HCT116 (cell line): Measurements from ENCODE around the gene NPAS4. TPM values are rescaled to one million over a fixed set of nuclear protein-coding genes. Genes with fewer than 3 reads are reported as not detected.

Experiments
- ATAC-seq: fragments of 200-7000 bp; cut with Tn5 transposase; 2 replicates; pipeline ENCODE4 v1.9.1; 2020; ENCODE audit warnings: mild to moderate bottlenecking, moderate library complexity
- BruUV-seq: library from RNA; stranded (reverse); fragments of 400-500 nt; replicated peaks from 2 replicates; lab custom pipeline; 2021; lab: Mats Ljungman, UMichigan
- CTCF ChIA-PET: fragments of 300-600 bp; sonication (Branson Sonifier 250); formaldehyde crosslinking; loops from one replicate; lab custom pipeline; 2021; ENCODE audit warnings: antibody characterized with exemption; lab: Charles Lee
- POLR2A ChIA-PET: fragments of 300-600, 350-600 bp; sonication (Branson Sonifier 250); formaldehyde crosslinking; loops from one replicate; lab custom pipeline; 2021; ENCODE audit warnings: antibody characterized with exemption; lab: Charles Lee
- RAD21 ChIA-PET, 2 experiments: fragments of 300-600 bp; sonication (Branson Sonifier 250); formaldehyde crosslinking; loops; one replicate each; lab custom pipeline; 2023; ENCODE audit warnings: low total read pairs in 2 of 2; ENCODE audit not compliant: uncharacterized antibody in 2 of 2, unreplicated experiment in 2 of 2, low non-redundant PET in 1 of 2; lab: Charles Lee
- DNase-seq: peaks from one replicate; pipeline ENCODE4 v3.0.0-alpha.2; 2010; ENCODE audit warnings: low read depth, low spot score
- H2AFZ ChIP-seq: fragments of 200-600 bp; shearing (Covaris generic), sonication (generic); 2 replicates; pipeline ENCODE4 v1.6.1; 2017; ENCODE audit warnings: low read depth, mixed run types, mixed read lengths, antibody characterized with exemption, low read length; ENCODE audit not compliant: poor library complexity, severe bottlenecking
- H3K27ac ChIP-seq: 2 replicates; pipeline ENCODE4 v1.5.1; 2012; ENCODE audit warnings: low read depth, low read length
- H3K27me3 ChIP-seq: fragments of 200-600 bp; sonication (generic); 2 replicates; pipeline ENCODE4 v1.6.1; 2016; ENCODE audit warnings: mixed run types, low read length, mixed read lengths; ENCODE audit not compliant: insufficient read depth
- H3K36me3 ChIP-seq, 2 experiments: fragments of 200-500 bp in 1 of 2; fragments of 200-600 bp in 1 of 2; sonication (Bioruptor generic) in 1 of 2; sonication (generic) in 1 of 2; 2 replicates each; pipeline versions ENCODE4 v1.5.1 to v1.6.1; 2014 to 2016; ENCODE audit warnings: low read length in 2 of 2, inconsistent platforms in 1 of 2, mixed read lengths in 1 of 2, mixed run types in 1 of 2; ENCODE audit not compliant: insufficient read depth in 2 of 2, control insufficient read depth in 1 of 2
- H3K4me1 ChIP-seq, 2 experiments: fragments of 200-600 bp in 1 of 2; sonication (generic) in 1 of 2; 2 replicates each; pipeline versions ENCODE4 v1.5.1 to v1.6.1; 2012 to 2017; ENCODE audit warnings: low read length in 2 of 2, inconsistent platforms in 1 of 2, mild to moderate bottlenecking in 1 of 2, mixed read lengths in 1 of 2, mixed run types in 1 of 2, moderate library complexity in 1 of 2; ENCODE audit not compliant: insufficient read depth in 2 of 2, control insufficient read depth in 1 of 2
- H3K4me2 ChIP-seq: fragments of 200-600 bp; sonication (generic); 2 replicates; pipeline ENCODE4 v1.6.1; 2017; ENCODE audit warnings: mixed run types, low read length, mixed read lengths
- H3K4me3 ChIP-seq, 2 experiments: fragments of 200-600 bp in 1 of 2; sonication (generic) in 1 of 2; replicated peaks in 1 of 2; 2 replicates each; pipeline ENCODE4 v1.5.1; 2011 to 2016; ENCODE audit warnings: low read length in 2 of 2, control low read depth in 1 of 2, low read depth in 1 of 2, mild to moderate bottlenecking in 1 of 2, mixed read lengths in 1 of 2, mixed run types in 1 of 2
- H3K79me2 ChIP-seq: fragments of 200-600 bp; sonication (generic); 2 replicates; pipeline ENCODE4 v1.6.1; 2017; ENCODE audit warnings: mild to moderate bottlenecking, mixed run types, low read length, moderate library complexity, mixed read lengths; ENCODE audit not compliant: insufficient read depth
- H3K9ac ChIP-seq: fragments of 200-600 bp; sonication (generic); 2 replicates; pipeline ENCODE4 v1.6.1; 2016; ENCODE audit warnings: low read length, mixed read lengths
- H3K9me2 ChIP-seq: fragments of 200-600 bp; sonication (generic), shearing (Covaris generic); 2 replicates; pipeline ENCODE4 v1.6.1; 2017; ENCODE audit warnings: mixed run types, mild to moderate bottlenecking, moderate library complexity; ENCODE audit not compliant: insufficient read depth
- H3K9me3 ChIP-seq, 2 experiments: fragments of 200-500 bp in 1 of 2; fragments of 200-600 bp in 1 of 2; sonication (Bioruptor generic) in 1 of 2; sonication (generic) in 1 of 2; 2 replicates each; pipeline ENCODE4 v1.6.1; 2014 to 2017; ENCODE audit warnings: low read length in 2 of 2, mixed read lengths in 2 of 2, inconsistent platforms in 1 of 2, low read depth in 1 of 2, mild to moderate bottlenecking in 1 of 2, mixed run types in 1 of 2, moderate library complexity in 1 of 2; ENCODE audit not compliant: control insufficient read depth in 1 of 2, insufficient read depth in 1 of 2
- H4K20me1 ChIP-seq: fragments of 200-600 bp; sonication (generic), shearing (Covaris generic); 2 replicates; pipeline ENCODE4 v1.6.1; 2017; ENCODE audit warnings: mixed run types, mild to moderate bottlenecking, moderate library complexity; ENCODE audit not compliant: insufficient read depth
- EGR1 ChIP-seq: IDR thresholded peaks from 2 replicates; pipeline ENCODE4 v1.6.1; 2012; ENCODE audit warnings: low read depth
- ELF1 ChIP-seq: IDR thresholded peaks from 2 replicates; pipeline ENCODE4 v1.6.1; 2012; ENCODE audit warnings: low read depth, borderline replicate concordance
- EZH2 ChIP-seq: fragments of 200-600 bp; sonication (generic); IDR thresholded peaks from 2 replicates; pipeline ENCODE4 v1.6.1; 2017; ENCODE audit warnings: antibody characterized with exemption, mixed run types
- EZH2phosphoT487 ChIP-seq: fragments of 200-600 bp; IDR thresholded peaks from 2 replicates; pipeline ENCODE4 v1.6.1; 2018; ENCODE audit warnings: antibody characterized with exemption, borderline replicate concordance
- FOSL1 ChIP-seq: IDR thresholded peaks from 2 replicates; pipeline ENCODE4 v1.6.1; 2012; ENCODE audit warnings: low read depth
- RAD21 ChIP-seq: IDR thresholded peaks from 2 replicates; pipeline ENCODE4 v1.6.1; 2012; ENCODE audit warnings: low read depth, mild to moderate bottlenecking
- SIN3A ChIP-seq: IDR thresholded peaks from 2 replicates; pipeline ENCODE4 v1.6.1; 2012; ENCODE audit warnings: low read depth
- SP1 ChIP-seq: IDR thresholded peaks from 2 replicates; pipeline ENCODE4 v1.6.1; 2012; ENCODE audit warnings: low read depth
- SRF ChIP-seq: IDR thresholded peaks from 2 replicates; pipeline ENCODE4 v1.6.1; 2012; ENCODE audit warnings: low read depth
- ZFX ChIP-seq: fragments of 450-650 bp; IDR thresholded peaks from 2 replicates; pipeline ENCODE4 v1.6.1; 2017
- intact Hi-C: fragments of 100-400 bp; cut with micrococcal nuclease; formaldehyde crosslinking; loops from 2 replicates; pipeline ENCODE4 v1.10.0; 2022
- total RNA-seq: library from RNA; stranded (reverse); gene quantifications from one replicate; pipeline ENCODE4 v1.2.1, GENCODE V29; 2021; ENCODE audit not compliant: unreplicated experiment
- TF ChIP-seq, protein P1 (sequence below), 3 experiments: fragments of 200-600 bp in 1 of 3; sonication (generic) in 1 of 3; IDR thresholded peaks in 2 of 3; conservative IDR thresholded peaks in 1 of 3; 2 replicates each; pipeline ENCODE4 v1.5.1; 2012 to 2017; ENCODE audit warnings: low read depth in 2 of 3, low read length in 2 of 3, antibody characterized with exemption in 1 of 3, borderline replicate concordance in 1 of 3, control low read depth in 1 of 3, mild to moderate bottlenecking in 1 of 3, mixed read lengths in 1 of 3, mixed run types in 1 of 3, moderate library complexity in 1 of 3; ENCODE audit not compliant: insufficient read depth in 1 of 3
- TF ChIP-seq, protein P2 (sequence below): IDR thresholded peaks from 2 replicates; pipeline ENCODE4 v1.6.1; 2012; ENCODE audit warnings: low read depth
- TF ChIP-seq, protein P3 (sequence below): IDR thresholded peaks from 2 replicates; pipeline ENCODE4 v1.6.1; 2011; ENCODE audit warnings: mild to moderate bottlenecking, low read length, moderate library complexity; ENCODE audit not compliant: insufficient replicate concordance; ENCODE audit errors: extremely low read depth

Gene NPAS4
- total RNA-seq, 1 experiment from 2014 or later: not detected

GRCh38 chr11:66409226-66409625 lies 11.6 kb upstream of the NPAS4 start:
- no peaks in the 10 kb centered on the region for H3K36me3 ChIP-seq
- no peaks in the 10 kb centered on the region for H3K9me3 ChIP-seq
- CTCF ChIA-PET: interaction anchor here (1.0 to 2.1 kb wide), 6 partner anchors 9 to 269 kb away, joined by 4 to 10 read pairs (median 5); partner anchors contain the start of genes MRPL11 and RBM4B
- BruUV-seq: no TSS peak
- TF ChIP-seq RAD21: no peak
- no peak for TF ChIP-seq SP1
- no peak for TF ChIP-seq SRF
- TF ChIP-seq SIN3A: no peak
- TF ChIP-seq, protein P1, sequence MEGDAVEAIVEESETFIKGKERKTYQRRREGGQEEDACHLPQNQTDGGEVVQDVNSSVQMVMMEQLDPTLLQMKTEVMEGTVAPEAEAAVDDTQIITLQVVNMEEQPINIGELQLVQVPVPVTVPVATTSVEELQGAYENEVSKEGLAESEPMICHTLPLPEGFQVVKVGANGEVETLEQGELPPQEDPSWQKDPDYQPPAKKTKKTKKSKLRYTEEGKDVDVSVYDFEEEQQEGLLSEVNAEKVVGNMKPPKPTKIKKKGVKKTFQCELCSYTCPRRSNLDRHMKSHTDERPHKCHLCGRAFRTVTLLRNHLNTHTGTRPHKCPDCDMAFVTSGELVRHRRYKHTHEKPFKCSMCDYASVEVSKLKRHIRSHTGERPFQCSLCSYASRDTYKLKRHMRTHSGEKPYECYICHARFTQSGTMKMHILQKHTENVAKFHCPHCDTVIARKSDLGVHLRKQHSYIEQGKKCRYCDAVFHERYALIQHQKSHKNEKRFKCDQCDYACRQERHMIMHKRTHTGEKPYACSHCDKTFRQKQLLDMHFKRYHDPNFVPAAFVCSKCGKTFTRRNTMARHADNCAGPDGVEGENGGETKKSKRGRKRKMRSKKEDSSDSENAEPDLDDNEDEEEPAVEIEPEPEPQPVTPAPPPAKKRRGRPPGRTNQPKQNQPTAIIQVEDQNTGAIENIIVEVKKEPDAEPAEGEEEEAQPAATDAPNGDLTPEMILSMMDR (IDR thresholded peaks at IDR 0.05 in 2 of 3, conservative IDR thresholded peaks at IDR 0.05 in 1 of 3; ENCODE audit: borderline replicate concordance in 1 of 3, insufficient read depth in 1 of 3, low read depth in 2 of 3, low read length in 2 of 3): no peak
- no peak for TF ChIP-seq ELF1
- TF ChIP-seq, protein P2, sequence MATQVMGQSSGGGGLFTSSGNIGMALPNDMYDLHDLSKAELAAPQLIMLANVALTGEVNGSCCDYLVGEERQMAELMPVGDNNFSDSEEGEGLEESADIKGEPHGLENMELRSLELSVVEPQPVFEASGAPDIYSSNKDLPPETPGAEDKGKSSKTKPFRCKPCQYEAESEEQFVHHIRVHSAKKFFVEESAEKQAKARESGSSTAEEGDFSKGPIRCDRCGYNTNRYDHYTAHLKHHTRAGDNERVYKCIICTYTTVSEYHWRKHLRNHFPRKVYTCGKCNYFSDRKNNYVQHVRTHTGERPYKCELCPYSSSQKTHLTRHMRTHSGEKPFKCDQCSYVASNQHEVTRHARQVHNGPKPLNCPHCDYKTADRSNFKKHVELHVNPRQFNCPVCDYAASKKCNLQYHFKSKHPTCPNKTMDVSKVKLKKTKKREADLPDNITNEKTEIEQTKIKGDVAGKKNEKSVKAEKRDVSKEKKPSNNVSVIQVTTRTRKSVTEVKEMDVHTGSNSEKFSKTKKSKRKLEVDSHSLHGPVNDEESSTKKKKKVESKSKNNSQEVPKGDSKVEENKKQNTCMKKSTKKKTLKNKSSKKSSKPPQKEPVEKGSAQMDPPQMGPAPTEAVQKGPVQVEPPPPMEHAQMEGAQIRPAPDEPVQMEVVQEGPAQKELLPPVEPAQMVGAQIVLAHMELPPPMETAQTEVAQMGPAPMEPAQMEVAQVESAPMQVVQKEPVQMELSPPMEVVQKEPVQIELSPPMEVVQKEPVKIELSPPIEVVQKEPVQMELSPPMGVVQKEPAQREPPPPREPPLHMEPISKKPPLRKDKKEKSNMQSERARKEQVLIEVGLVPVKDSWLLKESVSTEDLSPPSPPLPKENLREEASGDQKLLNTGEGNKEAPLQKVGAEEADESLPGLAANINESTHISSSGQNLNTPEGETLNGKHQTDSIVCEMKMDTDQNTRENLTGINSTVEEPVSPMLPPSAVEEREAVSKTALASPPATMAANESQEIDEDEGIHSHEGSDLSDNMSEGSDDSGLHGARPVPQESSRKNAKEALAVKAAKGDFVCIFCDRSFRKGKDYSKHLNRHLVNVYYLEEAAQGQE: no peak
- no peak for TF ChIP-seq FOSL1
- TF ChIP-seq EZH2phosphoT487: no peak
- TF ChIP-seq, protein P3, sequence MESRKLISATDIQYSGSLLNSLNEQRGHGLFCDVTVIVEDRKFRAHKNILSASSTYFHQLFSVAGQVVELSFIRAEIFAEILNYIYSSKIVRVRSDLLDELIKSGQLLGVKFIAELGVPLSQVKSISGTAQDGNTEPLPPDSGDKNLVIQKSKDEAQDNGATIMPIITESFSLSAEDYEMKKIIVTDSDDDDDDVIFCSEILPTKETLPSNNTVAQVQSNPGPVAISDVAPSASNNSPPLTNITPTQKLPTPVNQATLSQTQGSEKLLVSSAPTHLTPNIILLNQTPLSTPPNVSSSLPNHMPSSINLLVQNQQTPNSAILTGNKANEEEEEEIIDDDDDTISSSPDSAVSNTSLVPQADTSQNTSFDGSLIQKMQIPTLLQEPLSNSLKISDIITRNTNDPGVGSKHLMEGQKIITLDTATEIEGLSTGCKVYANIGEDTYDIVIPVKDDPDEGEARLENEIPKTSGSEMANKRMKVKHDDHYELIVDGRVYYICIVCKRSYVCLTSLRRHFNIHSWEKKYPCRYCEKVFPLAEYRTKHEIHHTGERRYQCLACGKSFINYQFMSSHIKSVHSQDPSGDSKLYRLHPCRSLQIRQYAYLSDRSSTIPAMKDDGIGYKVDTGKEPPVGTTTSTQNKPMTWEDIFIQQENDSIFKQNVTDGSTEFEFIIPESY: no peak
- TF ChIP-seq ZFX: no peak
- TF ChIP-seq EGR1: no peak
- no peak for TF ChIP-seq EZH2
- no peak overlapping the region for H3K9ac ChIP-seq
- ATAC-seq (0 out of 2 replicates have a peak, but pooled peaks have one; percentile 1), DNase-seq (no peak)
- H3K27me3 ChIP-seq: peaks cover 16% of the 10 kb centered on the region; the same call in 1 of the 2 replicates
- no peaks in the 10 kb centered on the region for H3K9me2 ChIP-seq
- H4K20me1 ChIP-seq: no peaks in the 10 kb centered on the region
- no peak overlapping the region for H3K27ac ChIP-seq
- H2AFZ ChIP-seq: no peak overlapping the region
- H3K79me2 ChIP-seq: no peaks in the 10 kb centered on the region
- peak overlapping the region; percentile 73; the same call in 1 of the 2 replicates for H3K4me2 ChIP-seq
- POLR2A ChIA-PET: no interaction called here
- peaks cover 0 to 3% of the 10 kb centered on the region in 2 experiments; a peak in 1 of 4 replicates for H3K4me1 ChIP-seq
- H3K4me3 ChIP-seq: no peak overlapping the region
- RAD21 ChIA-PET: interaction anchor here (1.2 to 1.7 kb wide), 2 partner anchors 13 to 269 kb away, joined by 3 read pairs; no protein-coding TSS in a partner anchor
- intact Hi-C loops: loop anchor here (5.0 kb wide), 2 partner anchors 423 to 613 kb away; partner anchors contain the start of gene SYT12
